Chondrocyte (in vitro differentiated cells): ENCODE measurements around the gene ARPC1B. TPM values are rescaled to one million over a fixed set of nuclear protein-coding genes. Genes with fewer than 3 reads are reported as not detected.

Experiments
- DNase-seq: peaks from one replicate; pipeline ENCODE4 v3.0.0; 2021; ENCODE audit warnings: mixed read lengths, low spot score
- H3K27ac Mint-ChIP-seq: one replicate; pipeline ENCODE4 v1.8.0; 2021; ENCODE audit warnings: mild to moderate bottlenecking, moderate library complexity, mixed read lengths; ENCODE audit not compliant: unreplicated experiment
- H3K27me3 Mint-ChIP-seq: 2 replicates; pipeline ENCODE4 v1.8.0; 2021; ENCODE audit warnings: low read depth, mixed read lengths
- H3K36me3 Mint-ChIP-seq: 2 replicates; pipeline ENCODE4 v1.8.0; 2021; ENCODE audit warnings: low read depth, mixed read lengths
- H3K4me1 Mint-ChIP-seq: 2 replicates; pipeline ENCODE4 v1.8.0; 2021; ENCODE audit warnings: low read depth, mild to moderate bottlenecking, mixed read lengths
- H3K4me3 Mint-ChIP-seq: one replicate; pipeline ENCODE4 v1.8.0; 2021; ENCODE audit warnings: mild to moderate bottlenecking, moderate library complexity, mixed read lengths; ENCODE audit not compliant: unreplicated experiment
- H3K9me3 Mint-ChIP-seq: 2 replicates; pipeline ENCODE4 v1.8.0; 2021; ENCODE audit warnings: low read depth, mixed read lengths
- CTCF ChIP-seq: fragments of 200-600 bp; sonication (generic); IDR thresholded peaks from 2 replicates; pipeline ENCODE4 v1.5.0; 2021; ENCODE audit warnings: antibody characterized with exemption, mild to moderate bottlenecking, moderate library complexity
- total RNA-seq: library from RNA; stranded (reverse); gene quantifications from 3 replicates; pipeline ENCODE4 v1.2.1, GENCODE V29; 2021

ARPC1B gene
- total RNA-seq, 1 donor from 2014 or later: 130 TPM

- Mint-ChIP-seq H3K27me3 (no peaks in the 10 kb centered on the region), H3K27ac (peak overlapping the region; percentile 22), H3K4me3 (no peak overlapping the region), H3K4me1 (peaks cover 32% of the 10 kb centered on the region), H3K9me3 (no peaks in the 10 kb centered on the region), H3K36me3 (peaks cover 24% of the 10 kb centered on the region)
- no peak for TF ChIP-seq CTCF
- no peak for DNase-seq
Measured at GRCh38 chr7:99402854-99403253, 28.3 kb downstream of the ARPC1B start.

DNA sequence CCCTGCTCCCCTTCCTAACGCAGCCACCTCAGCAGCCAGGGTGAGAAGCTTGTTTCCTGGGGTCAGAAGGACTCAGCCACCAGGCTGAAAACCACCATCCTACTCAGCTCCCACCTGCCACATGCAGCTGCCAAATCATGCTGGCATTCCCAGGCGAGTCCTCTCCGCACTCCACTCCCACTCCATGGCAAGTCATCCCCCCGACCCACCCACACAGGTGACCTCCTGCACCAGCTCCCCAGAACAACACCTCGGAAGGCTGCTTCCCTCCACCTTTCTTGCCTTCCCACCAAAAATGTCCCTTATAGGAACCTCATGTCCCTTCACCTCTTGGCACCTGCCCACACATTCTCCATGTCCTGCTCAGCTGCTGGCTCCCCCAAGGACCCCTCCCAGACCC lies 29.2 kb downstream of the ARPC1B start:
- DNase-seq: no peak
- Mint-ChIP-seq H3K4me1 (peaks cover 30% of the 10 kb centered on the region), H3K27ac (no peak overlapping the region), H3K9me3 (no peaks in the 10 kb centered on the region), H3K36me3 (peaks cover 18% of the 10 kb centered on the region), H3K27me3 (no peaks in the 10 kb centered on the region), H3K4me3 (no peak overlapping the region)
- TF ChIP-seq CTCF: no peak

GRCh38 chr7:99404235-99404976 lies 29.9 kb downstream of the ARPC1B start:
- H3K4me1 Mint-ChIP-seq: peaks cover 26% of the 10 kb centered on the region
- no peaks in the 10 kb centered on the region for H3K27me3 Mint-ChIP-seq
- no peak overlapping the region for H3K4me3 Mint-ChIP-seq
- no peak for DNase-seq
- H3K27ac Mint-ChIP-seq: peak overlapping the region; percentile 3
- H3K9me3 Mint-ChIP-seq: no peaks in the 10 kb centered on the region
- H3K36me3 Mint-ChIP-seq: peaks cover 16% of the 10 kb centered on the region
- no peak for TF ChIP-seq CTCF

DNA sequence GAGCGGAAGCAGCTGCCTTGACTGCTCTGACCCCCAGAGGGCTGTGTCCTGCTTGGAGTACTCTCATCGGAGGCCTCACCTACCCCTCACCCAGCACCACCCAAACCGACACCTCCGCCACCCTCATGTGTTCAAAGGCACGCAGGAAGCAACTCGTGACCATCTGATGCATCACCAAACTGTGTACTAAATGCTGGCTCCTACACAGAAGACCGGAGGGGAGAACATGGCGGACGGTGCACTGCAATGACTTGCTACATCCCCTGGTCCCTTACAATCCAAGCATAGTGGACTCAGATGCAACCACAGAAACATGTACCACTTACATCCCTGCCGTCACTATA lies 30.4 kb downstream of the ARPC1B start:
- Mint-ChIP-seq H3K27ac (peak overlapping the region; percentile 3), H3K4me3 (no peak overlapping the region)

DNA sequence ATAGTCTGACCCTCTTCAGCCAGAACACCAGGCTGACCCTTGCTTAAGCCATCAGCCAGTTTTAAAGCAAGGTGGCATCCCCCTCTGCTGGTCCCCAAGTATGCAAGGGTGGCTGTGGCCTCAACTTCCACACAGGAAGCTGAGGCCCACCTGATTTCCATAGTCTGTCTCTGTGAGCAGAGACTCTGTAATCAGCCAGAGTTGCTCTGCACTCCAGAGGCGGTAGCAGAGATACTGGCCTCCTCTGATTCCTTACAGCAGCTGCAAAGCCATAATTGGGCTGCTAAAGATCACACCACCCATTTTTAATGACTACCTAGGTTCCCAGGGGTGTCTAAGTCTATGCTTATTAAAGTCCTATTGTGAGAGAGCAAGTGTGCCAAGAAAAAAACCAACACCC lies 32.0 kb downstream of the ARPC1B start:
- no peak for TF ChIP-seq CTCF
- Mint-ChIP-seq H3K27me3 (no peaks in the 10 kb centered on the region), H3K4me1 (peaks cover 41% of the 10 kb centered on the region), H3K36me3 (peaks cover 18% of the 10 kb centered on the region), H3K27ac (peak overlapping the region; percentile 66), H3K4me3 (no peak overlapping the region), H3K9me3 (no peaks in the 10 kb centered on the region)
- DNase-seq: no peak

More for the DNA sequence above, 30.4 kb downstream of the ARPC1B start:
- no peak for TF ChIP-seq CTCF
- Mint-ChIP-seq H3K4me1 (peaks cover 30% of the 10 kb centered on the region), H3K9me3 (no peaks in the 10 kb centered on the region), H3K36me3 (peaks cover 16% of the 10 kb centered on the region), H3K27me3 (no peaks in the 10 kb centered on the region)
- no peak for DNase-seq
